ENCODE results near the gene CLTB.

CLTB gene

GRCh38 chr5:176401281-176402205, 14.8 kb downstream of the CLTB start:
- no peak for DNase-seq (ENCODE audit: low read depth in 2 of 2)

- DNase-seq (ENCODE audit: low read depth in 2 of 2): no peak
Observed at GRCh38 chr5:176400382-176401156, 15.8 kb downstream of the CLTB start.

- no peak for DNase-seq (ENCODE audit: low read depth in 2 of 2)
Observed at GRCh38 chr5:176397736-176398420, 18.5 kb downstream of the CLTB start.

- no peak for DNase-seq (ENCODE audit: low read depth in 2 of 2)
Observed at GRCh38 chr5:176396330-176396729, 20.0 kb downstream of the CLTB start.

- DNase-seq (ENCODE audit: low read depth in 2 of 2): no peak
Observed at GRCh38 chr5:176394881-176395675, 21.3 kb downstream of the CLTB start.

- no peak for DNase-seq (ENCODE audit: low read depth in 2 of 2)
Observed at GRCh38 chr5:176394096-176394495, 22.2 kb downstream of the CLTB start.

- DNase-seq (ENCODE audit: low read depth in 2 of 2): no peak
Observed at GRCh38 chr5:176392526-176392925, 23.8 kb downstream of the CLTB start.

GRCh38 chr5:176391999-176392398, 24.3 kb downstream of the CLTB start:
- DNase-seq (ENCODE audit: low read depth in 2 of 2): no peak

- no peak for DNase-seq (ENCODE audit: low read depth in 2 of 2)
Observed at GRCh38 chr5:176391479-176391878, 24.9 kb downstream of the CLTB start.

GRCh38 chr5:176389135-176390123, 26.9 kb downstream of the CLTB start:
- DNase-seq (ENCODE audit: low read depth in 2 of 2): no peak

GRCh38 chr5:176388444-176389134, 27.8 kb downstream of the CLTB start, which contains the start of the genes HIGD2A and NOP16:
HIGD2A (plus strand) TSS chr5:176388751; CDS start chr5:176388820, 69 bp downstream.
NOP16 (minus strand) TSS chr5:176388598; CDS start chr5:176388539, 59 bp downstream.
- peak; percentile 99 to 100 for DNase-seq (ENCODE audit: low read depth in 2 of 2)

GRCh38 chr5:176388003-176388443, 28.3 kb downstream of the CLTB start:
- DNase-seq (ENCODE audit: low read depth in 2 of 2): no peak

GRCh38 chr5:176387384-176387925, 28.9 kb downstream of the CLTB start:
- no peak for DNase-seq (ENCODE audit: low read depth in 2 of 2)

- DNase-seq (ENCODE audit: low read depth in 2 of 2): no peak
Observed at GRCh38 chr5:176386491-176386890, 29.8 kb downstream of the CLTB start.

- DNase-seq (ENCODE audit: low read depth in 2 of 2): no peak
Observed at GRCh38 chr5:176384991-176385390, 31.3 kb downstream of the CLTB start.

- no peak for DNase-seq (ENCODE audit: low read depth in 2 of 2)
Observed at GRCh38 chr5:176384366-176384930, 31.9 kb downstream of the CLTB start.

GRCh38 chr5:176383961-176384360, 32.4 kb downstream of the CLTB start:
- DNase-seq (ENCODE audit: low read depth in 2 of 2): no peak

GRCh38 chr5:176383248-176383905, 33.0 kb downstream of the CLTB start:
- DNase-seq (ENCODE audit: low read depth in 2 of 2): no peak

Measured in stimulated activated CD4-positive, alpha-beta T cell treated with anti-CD3 and anti-CD28 coated beads, Interleukin-4, amount 100 ng/mL, for 48 hours (primary cell).